Measurements from ENCODE around the gene SH3RF2.
"Not testable (repeated sequence)": the region's sequence is repeated elsewhere in the genome, so short reads cannot be mapped to it uniquely, and the experiment has no call there.

SH3RF2 gene

DNA sequence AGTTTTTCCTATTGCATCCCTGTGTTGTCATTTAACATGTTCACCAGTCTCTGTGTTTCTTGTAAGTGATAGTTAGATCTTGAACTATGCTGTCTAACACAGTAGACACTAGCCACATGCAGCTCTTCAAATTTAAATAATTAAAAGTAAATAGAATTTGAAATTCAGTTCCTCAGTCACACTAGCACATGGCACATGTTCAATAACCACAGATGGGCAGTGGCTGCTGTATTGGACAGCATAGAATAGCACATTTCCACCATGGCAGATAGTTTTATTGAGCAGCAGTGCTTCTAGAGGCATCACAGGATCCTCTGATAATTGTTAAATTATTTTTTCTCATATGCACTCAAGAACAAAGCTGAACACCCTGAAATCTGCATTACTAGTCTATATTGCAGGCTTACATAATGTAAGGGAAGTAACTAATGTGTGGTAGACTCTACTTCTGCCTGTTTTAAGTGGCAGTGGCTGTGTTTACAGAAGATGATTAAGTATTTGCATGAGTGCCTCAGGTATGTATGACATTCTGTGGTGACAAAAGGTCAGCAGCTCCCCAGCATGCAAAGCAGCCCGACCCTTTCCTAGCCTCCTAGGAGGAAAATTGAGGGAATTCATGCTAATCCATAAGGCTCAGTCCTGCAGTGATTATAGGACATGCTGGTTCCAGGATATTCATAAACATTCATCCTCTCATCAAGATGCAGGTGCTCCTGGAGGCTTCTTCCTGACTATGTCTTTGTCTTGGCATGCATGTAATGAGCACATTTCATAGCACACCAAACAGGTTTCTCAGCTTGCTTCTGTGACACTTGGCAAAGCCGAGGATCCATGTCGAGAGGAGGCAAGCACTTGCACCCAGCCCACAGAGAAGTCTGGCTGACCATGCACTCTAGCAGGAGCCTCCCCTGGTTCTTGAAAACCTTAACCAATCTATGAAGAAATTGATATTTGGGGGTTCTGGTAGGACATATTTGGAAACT, 45.5 kb downstream of the SH3RF2 start:
- no peak for DNase-seq

GRCh38 chr5:145982572-145983318, 46.4 kb downstream of the SH3RF2 start:
- DNase-seq = no peak

- no peak for DNase-seq
These were observed 47.1 kb downstream of the SH3RF2 start for GRCh38 chr5:145983446-145983845.

GRCh38 chr5:145984072-145984471, 47.7 kb downstream of the SH3RF2 start:
- no peak for DNase-seq

DNA sequence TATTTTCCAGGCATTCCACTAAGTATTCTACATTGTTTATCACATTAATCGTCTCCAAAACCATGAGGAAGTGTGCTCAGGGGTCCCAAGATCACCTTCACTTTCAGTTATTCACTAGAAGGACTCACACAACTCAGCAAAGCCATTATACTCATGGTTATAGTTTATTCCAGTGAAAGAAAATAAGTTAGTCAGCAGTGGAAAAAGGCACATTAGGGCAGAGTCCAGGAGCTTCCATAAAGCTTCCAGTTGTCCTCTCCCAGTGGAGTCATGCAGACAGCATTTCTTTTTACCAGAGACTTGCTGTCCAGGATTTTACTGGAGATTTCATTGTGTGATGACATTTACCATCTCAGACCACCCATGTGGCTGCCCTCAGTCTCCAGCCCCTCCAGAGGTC, 51.5 kb downstream of the SH3RF2 start:
- DNase-seq = no peak

DNA sequence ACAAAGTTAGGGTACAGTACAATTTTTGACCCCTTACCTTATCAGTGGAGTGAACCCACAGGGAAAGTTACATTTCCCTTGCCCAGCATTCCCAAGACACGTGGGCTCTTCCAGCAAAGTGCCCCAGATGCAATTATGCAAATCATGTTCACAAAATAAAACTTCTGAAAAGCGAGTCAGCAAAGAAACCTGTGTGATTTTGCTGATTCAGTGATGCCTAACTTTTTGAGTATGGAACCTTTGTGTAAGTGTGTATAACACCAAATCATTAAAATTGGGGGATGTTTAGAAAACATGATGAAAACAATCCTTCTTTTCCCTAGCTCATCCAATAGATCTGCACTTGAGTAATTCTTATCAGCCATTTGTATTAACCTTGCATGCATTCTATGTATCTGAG, 52.6 kb downstream of the SH3RF2 start:
- DNase-seq = no peak

DNA sequence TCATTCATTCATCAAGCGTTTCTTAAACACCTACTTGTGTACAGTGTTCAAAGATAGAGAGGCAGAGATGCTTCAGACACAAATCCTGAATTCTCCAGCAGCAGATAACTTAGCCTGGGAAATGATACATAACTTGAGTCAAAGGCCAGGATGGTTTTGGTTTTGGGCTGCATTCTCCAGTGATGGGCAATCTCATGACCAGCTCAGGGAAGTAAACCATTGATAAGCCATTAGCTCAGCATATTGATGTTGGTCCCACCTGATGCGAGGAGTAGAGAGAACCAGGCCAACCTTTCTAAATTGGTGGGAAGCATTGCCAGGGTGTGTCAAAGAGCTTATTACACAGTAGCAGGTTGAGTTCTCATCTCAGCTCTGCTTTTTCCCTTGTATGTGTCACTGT, 53.0 kb downstream of the SH3RF2 start:
- DNase-seq = no peak

DNA sequence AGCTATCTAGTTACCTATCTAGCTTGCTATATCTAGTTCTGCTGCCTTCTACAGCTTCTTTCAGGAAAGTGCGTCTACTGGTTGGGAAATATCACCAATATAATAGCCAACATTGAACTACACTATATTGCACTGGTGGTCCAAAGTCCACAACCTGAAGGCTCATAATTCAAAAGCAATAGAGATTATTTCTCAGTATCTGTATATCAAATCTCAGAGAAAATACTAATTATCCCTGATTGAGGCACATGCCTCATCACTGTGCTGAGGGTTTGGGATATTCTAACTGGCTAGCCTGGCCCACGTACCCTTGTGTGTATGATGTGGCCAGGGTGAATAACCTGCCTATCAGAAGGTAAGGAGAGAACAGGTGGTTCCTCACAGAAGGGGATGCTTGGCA, 53.8 kb downstream of the SH3RF2 start:
- no peak for DNase-seq

DNA sequence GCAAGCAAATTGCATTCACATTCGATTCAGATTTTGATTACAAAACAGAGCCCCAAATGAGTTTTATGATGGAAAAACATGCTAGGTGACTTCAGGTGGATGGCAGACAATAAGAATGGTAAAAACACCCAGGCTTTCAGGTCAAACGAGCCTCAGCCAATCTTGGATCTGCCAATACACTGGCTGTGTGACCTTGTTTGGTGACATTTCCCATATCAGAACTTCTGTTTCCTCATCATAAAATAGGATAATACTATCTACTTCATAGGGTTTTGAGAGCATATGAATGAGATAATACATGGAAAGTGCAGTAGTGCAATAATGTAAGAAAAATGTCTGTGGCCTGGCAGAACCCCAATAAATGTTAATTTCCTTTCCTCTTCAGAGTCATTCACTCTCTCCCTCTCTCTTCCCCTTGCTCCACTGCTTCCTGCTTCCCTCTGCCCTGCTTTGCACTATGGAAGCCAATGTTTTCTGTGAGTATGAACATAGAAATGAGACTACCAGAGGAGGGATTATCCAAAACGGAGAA, 54.7 kb downstream of the SH3RF2 start:
- DNase-seq = peak; percentile 76

DNA sequence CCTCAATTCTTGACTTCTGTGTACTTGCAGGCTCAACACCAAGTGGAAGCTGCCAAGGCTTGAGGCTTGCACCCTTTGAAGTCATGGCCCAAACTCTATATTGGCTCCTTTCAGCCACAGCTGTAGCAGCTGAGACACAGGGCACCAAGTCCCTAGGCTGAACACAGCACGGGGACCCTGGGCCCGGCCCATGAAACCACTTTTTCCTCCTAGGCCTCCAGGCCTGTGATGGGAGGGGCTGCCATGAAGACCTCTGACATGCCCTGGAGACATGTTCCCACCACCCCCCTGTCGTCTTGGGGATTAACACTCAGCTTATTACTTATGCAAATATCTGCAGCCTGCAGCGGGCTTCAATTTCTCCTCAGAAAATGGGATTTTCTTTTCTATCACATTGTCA, 57.2 kb downstream of the SH3RF2 start:
- not testable (repeated sequence) for DNase-seq

DNA sequence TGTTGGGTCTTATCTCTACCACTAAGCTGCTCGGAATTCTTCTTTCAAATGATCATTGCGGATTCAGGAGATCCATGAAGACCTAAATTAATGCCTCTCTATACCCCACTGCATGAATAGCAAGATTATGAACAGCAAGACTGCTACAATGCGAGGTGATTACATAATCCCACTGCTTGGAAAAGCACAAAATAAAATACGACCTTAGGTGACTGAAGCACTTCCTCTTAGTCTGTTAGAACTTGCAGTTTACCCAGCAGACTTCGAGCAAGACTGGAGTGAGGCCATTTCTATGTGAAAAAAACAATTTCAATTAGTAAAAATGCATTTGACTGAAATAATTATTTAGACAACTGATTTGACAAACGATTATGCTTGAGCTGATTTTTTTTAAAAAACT, 59.8 kb downstream of the SH3RF2 start:
- no peak for DNase-seq

DNA sequence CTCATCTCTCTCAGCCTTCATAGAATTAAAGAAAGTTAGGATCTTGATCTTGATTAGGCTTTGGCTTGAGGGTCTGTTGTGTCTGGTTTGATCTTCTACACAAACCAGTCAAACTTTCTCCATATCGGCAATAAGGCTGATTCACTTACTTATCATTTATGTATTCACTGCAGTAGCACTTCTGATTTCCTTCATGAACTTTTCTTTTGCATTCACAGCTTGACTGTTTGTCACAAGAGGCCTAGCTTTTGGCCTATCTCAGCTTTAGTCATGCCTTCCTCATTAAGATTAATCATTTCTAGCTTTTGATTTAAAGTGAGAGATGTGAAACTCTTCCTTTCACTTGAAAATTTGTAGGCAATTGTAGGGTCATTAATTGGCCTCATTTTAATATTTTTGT, 62.8 kb downstream of the SH3RF2 start:
- no peak for DNase-seq

- DNase-seq = no peak
These were observed 63.7 kb downstream of the SH3RF2 start for GRCh38 chr5:146000072-146000471.

GRCh38 chr5:146001544-146002190, 65.3 kb downstream of the SH3RF2 start:
- DNase-seq = no peak

GRCh38 chr5:146002491-146002890, 66.1 kb downstream of the SH3RF2 start:
- no peak for DNase-seq

DNA sequence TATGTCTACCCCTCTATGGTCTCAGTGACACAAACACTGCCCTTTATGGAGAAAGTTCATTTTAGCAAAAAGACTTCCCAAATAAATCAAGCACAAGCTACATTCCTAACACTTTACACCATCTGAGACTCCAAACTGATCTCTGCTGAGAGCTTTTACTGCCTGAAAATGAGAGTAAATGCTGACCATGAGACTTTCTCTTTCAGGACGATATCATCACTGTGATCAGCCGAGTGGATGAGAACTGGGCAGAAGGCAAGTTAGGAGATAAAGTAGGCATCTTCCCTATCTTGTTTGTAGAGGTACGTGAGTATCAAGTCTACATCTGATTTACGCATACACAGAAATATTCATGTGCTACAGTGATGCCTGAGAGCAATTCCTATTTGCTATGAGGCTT, 67.5 kb downstream of the SH3RF2 start:
- no peak for DNase-seq

- DNase-seq = no peak
These were observed 68.9 kb downstream of the SH3RF2 start for GRCh38 chr5:146005264-146005663.

GRCh38 chr5:146005723-146006122, 69.3 kb downstream of the SH3RF2 start:
- DNase-seq = peak; percentile 18

DNA sequence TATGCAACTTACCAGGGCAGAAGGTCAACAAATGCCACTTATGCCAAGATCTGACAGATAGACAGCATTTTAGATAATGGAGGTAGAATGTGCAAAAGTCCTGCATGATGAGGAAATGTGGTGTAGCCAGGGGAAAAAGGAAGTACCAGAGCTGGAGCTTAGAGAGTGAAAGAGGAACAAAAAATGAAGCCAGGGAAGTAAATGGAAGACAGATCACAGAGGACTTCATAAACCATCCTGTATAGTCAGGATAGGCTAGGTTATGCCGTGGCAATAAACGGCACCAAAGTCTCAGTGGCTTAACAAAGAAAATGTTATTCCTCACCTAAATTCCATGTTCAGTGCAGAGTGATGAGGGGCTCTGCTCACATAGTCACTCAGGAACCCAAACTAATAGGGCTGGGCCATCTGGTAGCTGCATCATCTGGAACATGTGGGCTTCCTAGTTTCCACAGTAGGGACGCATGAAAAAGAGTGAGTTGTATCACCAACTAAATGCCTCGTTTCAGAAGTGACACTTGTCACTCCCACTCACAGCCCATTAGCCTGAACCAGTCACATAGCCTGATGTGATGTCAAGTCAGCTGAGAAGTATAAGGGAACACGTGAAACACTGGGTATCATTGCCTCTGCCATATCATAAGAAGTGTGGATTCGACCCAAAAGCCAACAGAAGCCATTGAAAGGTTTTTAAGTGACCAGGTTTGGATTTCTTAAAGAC, 70.3 kb downstream of the SH3RF2 start:
- DNase-seq = no peak

- peak; percentile 42 for DNase-seq
These were observed 70.9 kb downstream of the SH3RF2 start for GRCh38 chr5:146007270-146007669.

GRCh38 chr5:146007989-146008388, 71.6 kb downstream of the SH3RF2 start:
- no peak for DNase-seq

DNA sequence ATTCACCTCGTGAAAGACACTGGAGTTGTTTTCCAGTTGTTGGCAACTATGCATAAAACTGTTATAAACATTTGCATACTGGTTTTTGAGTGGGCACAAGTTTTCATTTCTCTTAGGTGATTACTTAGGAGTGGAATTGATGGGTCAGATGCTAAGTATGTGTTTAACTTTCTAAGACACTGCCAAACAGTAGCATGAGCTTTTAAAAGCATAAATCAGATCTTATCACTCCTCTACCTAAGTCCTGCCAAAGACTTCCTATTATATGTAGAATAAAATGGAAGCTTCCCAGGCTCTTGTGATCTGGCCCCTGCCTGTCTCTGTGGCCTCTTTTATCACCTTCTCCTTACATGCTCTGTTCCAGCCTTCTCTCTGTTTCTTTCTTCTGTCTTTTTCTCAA, 72.6 kb downstream of the SH3RF2 start:
- DNase-seq = no peak

DNA sequence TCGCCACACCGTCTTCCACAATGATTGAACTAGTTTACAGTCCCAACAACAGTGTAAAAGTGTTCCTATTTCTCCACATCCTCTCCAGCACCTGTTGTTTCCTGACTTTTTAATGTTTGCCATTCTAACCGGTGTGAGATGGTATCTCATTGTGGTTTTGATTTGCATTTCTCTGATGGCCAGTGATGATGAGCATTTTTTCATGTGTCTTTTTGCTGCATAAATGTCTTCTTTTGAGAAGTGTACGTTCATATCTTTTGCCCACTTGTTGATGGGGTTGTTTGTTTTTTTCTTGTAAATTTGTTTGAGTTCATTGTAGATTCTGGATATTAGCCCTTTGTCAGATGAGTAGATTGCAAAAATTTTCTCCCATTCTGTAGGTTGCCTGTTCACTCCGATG, 74.1 kb downstream of the SH3RF2 start:
- not testable (repeated sequence) for DNase-seq

Measured in fibroblast of skin of right biceps (primary cell).